Transverse colon (tissue), 4 donors: Measurements from ENCODE around the gene ZNRD2. TPM values are rescaled to one million over a fixed set of nuclear protein-coding genes. Genes with fewer than 3 reads are reported as not detected.

ENCODE experiments used
- DNase-seq: peaks from one replicate; pipeline ENCODE4 v3.0.0-alpha.2; 2019
- H3K27ac ChIP-seq, 4 donors: fragments of 200-600 bp; sonication (generic); 2 replicates each; pipeline ENCODE4 v1.5.1; 2016 to 2018; ENCODE audit warnings: inconsistent platforms in 4 of 4
- H3K27me3 ChIP-seq: fragments of 200-600 bp; sonication (generic); 2 replicates; pipeline ENCODE4 v1.5.1; 2017; ENCODE audit warnings: inconsistent platforms
- H3K36me3 ChIP-seq, 4 donors: fragments of 200-600 bp; sonication (generic); 2 replicates each; pipeline ENCODE4 v1.5.1; 2017 to 2019; ENCODE audit warnings: inconsistent platforms in 4 of 4
- H3K4me1 ChIP-seq, 4 donors: fragments of 200-600 bp; sonication (generic); 2 replicates each; pipeline ENCODE4 v1.5.1; 2017 to 2020; ENCODE audit warnings: inconsistent platforms in 4 of 4
- H3K4me3 ChIP-seq, 4 donors: fragments of 200-600 bp; sonication (generic); 1 replicate in 1 of 4; 2 replicates in 3 of 4; pipeline versions ENCODE4 v1.5.1 to v1.6.1; 2017 to 2019; ENCODE audit warnings: inconsistent platforms in 4 of 4
- H3K9me3 ChIP-seq, 2 donors: fragments of 200-600 bp; sonication (generic); 2 replicates each; pipeline ENCODE4 v1.5.1; 2017 to 2019; ENCODE audit warnings: inconsistent platforms in 2 of 2
- EP300 ChIP-seq: sonication (generic); formaldehyde crosslinking; IDR thresholded peaks from one replicate; pipeline ENCODE4 v1.6.1; 2017; ENCODE audit warnings: antibody characterized with exemption, low read depth
- POLR2A ChIP-seq: fragments of 450-650 bp; IDR thresholded peaks from one replicate; pipeline ENCODE4 v1.6.1; 2016; ENCODE audit warnings: antibody characterized with exemption, mild to moderate bottlenecking, moderate library complexity
- POLR2AphosphoS5 ChIP-seq, 3 donors: sonication (generic); formaldehyde crosslinking; IDR thresholded peaks; one replicate each; pipeline ENCODE4 v1.6.1; 2016; ENCODE audit warnings: antibody characterized with exemption in 3 of 3
- WGBS, 2 donors: methylation state at CpG; one replicate each; pipeline ENCODE4 v1.1.5; 2018; ENCODE audit warnings: low coverage in 1 of 2; 5-methylcytosine and 5-hydroxymethylcytosine counted together
- in situ Hi-C, 4 donors: fragments of 200-750 bp; cut with MboI; loops; one replicate each; pipeline versions ENCODE4 v1.15.0 to v1.15.1; 2017; ENCODE audit warnings: low sequenced_read_pairs in 3 of 4, low pct_ligation_motif_present in 1 of 4, low pct_unique_long_range_greater_than_20kb in 1 of 4
- intact Hi-C: fragments of 100-400 bp; cut with DNase I; formaldehyde crosslinking; loops from one replicate; pipeline ENCODE4 v1.15.1; 2023; ENCODE audit warnings: low total_unique reads
- total RNA-seq, 4 donors: library from RNA; depleted of rRNA; stranded (reverse); fragments of >200 nt; gene quantifications; one replicate each; pipeline ENCODE4 v1.1.0, GENCODE V29; 2016
- TF ChIP-seq, protein P1 (sequence below), 5 experiments: fragments of 200-600 bp in 3 of 5; fragments of 450-650 bp in 2 of 5; sonication (generic) in 3 of 5; IDR thresholded peaks; 1 replicate in 2 of 5; 2 replicates in 3 of 5; pipeline ENCODE4 v1.5.1; 2016 to 2017; ENCODE audit warnings: antibody characterized with exemption in 5 of 5, inconsistent platforms in 3 of 5, mild to moderate bottlenecking in 2 of 5, moderate library complexity in 1 of 5

Gene ZNRD2
- total RNA-seq, 4 donors from 2014 or later, result 6.4 to 38.4 (median 27.9) TPM

DNA sequence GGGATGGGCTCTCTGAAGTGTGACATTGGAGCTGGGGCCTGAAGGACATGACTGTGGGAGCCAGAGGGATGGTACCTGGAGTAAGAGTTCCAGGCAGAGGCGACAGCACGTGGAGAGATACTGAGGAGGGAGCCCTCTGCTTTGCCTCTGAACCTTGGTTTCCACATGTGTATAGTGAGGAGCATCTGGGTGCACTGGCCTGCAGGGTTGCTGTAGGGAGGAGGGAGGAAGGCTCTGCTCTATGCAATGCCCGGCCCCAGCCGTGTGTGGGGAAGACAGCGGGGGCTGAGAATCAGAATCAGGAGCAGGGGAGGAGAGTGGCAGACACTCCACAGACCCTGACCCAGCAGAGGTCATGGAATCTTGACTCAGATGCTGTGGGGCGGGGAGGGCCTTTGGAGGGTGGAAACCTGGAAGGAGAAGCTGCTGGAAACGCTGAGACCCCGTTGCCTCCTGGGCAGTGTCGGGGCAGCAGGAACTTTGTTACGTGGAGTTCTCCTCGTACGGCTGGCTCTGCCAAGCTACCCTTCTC is 41.4 kb upstream of the ZNRD2 start:
- DNase-seq, result no peak
- Histone ChIP-seq H3K36me3 (peaks cover 0 to 23% (median 11%) of the 10 kb centered on the region in 4 donors), H3K27me3 (no peaks in the 10 kb centered on the region), H3K4me1 (peaks cover 10 to 20% (median 20%) of the 10 kb centered on the region in 4 donors), H3K9me3 (no peaks in the 10 kb centered on the region), H3K27ac (no peak overlapping the region), H3K4me3 (no peak overlapping the region)
- intact Hi-C loops (no loop called here), in situ Hi-C loops (no loop called here)
- WGBS, 2 donors, result 71 to 89% methylated on average over 3 to 12 of the region's 12 CpGs
- no peak for TF ChIP-seq POLR2A
- TF ChIP-seq, protein P1, sequence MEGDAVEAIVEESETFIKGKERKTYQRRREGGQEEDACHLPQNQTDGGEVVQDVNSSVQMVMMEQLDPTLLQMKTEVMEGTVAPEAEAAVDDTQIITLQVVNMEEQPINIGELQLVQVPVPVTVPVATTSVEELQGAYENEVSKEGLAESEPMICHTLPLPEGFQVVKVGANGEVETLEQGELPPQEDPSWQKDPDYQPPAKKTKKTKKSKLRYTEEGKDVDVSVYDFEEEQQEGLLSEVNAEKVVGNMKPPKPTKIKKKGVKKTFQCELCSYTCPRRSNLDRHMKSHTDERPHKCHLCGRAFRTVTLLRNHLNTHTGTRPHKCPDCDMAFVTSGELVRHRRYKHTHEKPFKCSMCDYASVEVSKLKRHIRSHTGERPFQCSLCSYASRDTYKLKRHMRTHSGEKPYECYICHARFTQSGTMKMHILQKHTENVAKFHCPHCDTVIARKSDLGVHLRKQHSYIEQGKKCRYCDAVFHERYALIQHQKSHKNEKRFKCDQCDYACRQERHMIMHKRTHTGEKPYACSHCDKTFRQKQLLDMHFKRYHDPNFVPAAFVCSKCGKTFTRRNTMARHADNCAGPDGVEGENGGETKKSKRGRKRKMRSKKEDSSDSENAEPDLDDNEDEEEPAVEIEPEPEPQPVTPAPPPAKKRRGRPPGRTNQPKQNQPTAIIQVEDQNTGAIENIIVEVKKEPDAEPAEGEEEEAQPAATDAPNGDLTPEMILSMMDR (IDR thresholded peaks at IDR 0.05), result no peak
- TF ChIP-seq POLR2AphosphoS5 (IDR thresholded peaks at IDR 0.05), result no peak
- TF ChIP-seq EP300, result no peak

- Histone ChIP-seq H3K9me3 (no peaks in the 10 kb centered on the region), H3K27me3 (no peaks in the 10 kb centered on the region), H3K36me3 (peaks cover 0 to 23% (median 11%) of the 10 kb centered on the region in 4 donors), H3K27ac (no peak overlapping the region), H3K4me1 (peaks cover 6 to 15% (median 13%) of the 10 kb centered on the region in 4 donors), H3K4me3 (no peak overlapping the region)
- TF ChIP-seq, protein P1 (IDR thresholded peaks at IDR 0.05), result no peak
- TF ChIP-seq EP300, result no peak
- TF ChIP-seq POLR2A, result no peak
- no peak for TF ChIP-seq POLR2AphosphoS5 (IDR thresholded peaks at IDR 0.05)
- in situ Hi-C loops, result no loop called here
- WGBS, 2 donors, result 86% methylated on average over 10 of the region's 10 CpGs; no CpG with 5 or more reads in 1 of the 2 donors
- DNase-seq, result no peak
- intact Hi-C loops, result no loop called here
Observed at GRCh38 chr11:65529475-65530156, 40.7 kb upstream of the ZNRD2 start.

DNA sequence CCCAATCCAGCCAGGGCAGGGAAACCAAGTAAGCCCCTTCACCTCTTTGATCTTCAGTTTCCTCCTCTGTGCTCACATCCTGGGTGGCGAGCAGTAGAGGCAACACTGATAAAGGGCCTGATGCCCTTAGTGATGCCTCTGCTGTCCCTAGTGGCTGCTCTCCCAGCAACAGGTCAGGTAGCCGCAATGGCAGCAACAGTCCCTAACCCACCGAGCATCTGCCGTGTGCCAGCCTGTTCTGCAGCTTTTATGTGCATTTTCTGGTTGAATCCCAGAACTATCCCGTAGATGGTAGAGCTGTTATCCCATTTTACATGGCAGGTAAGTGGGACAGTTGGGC is 40.1 kb upstream of the ZNRD2 start:
- H3K9me3 ChIP-seq, result no peaks in the 10 kb centered on the region
- H3K27ac ChIP-seq, result no peak overlapping the region
- TF ChIP-seq POLR2AphosphoS5 (IDR thresholded peaks at IDR 0.05) (no peak), EP300 (no peak), POLR2A (no peak)
- TF ChIP-seq, protein P1 (IDR thresholded peaks at IDR 0.05), result no peak
- H3K27me3 ChIP-seq, result no peaks in the 10 kb centered on the region
- H3K4me3 ChIP-seq, result no peak overlapping the region
- peaks cover 0 to 23% (median 11%) of the 10 kb centered on the region in 4 donors for H3K36me3 ChIP-seq
- in situ Hi-C loops, result no loop called here
- H3K4me1 ChIP-seq, result peaks cover 6 to 15% (median 13%) of the 10 kb centered on the region in 4 donors
- DNase-seq, result no peak
- intact Hi-C loops, result no loop called here
- 81% methylated on average over 5 of the region's 5 CpGs; no CpG with 5 or more reads in 1 of the 2 donors for WGBS, 2 donors

DNA sequence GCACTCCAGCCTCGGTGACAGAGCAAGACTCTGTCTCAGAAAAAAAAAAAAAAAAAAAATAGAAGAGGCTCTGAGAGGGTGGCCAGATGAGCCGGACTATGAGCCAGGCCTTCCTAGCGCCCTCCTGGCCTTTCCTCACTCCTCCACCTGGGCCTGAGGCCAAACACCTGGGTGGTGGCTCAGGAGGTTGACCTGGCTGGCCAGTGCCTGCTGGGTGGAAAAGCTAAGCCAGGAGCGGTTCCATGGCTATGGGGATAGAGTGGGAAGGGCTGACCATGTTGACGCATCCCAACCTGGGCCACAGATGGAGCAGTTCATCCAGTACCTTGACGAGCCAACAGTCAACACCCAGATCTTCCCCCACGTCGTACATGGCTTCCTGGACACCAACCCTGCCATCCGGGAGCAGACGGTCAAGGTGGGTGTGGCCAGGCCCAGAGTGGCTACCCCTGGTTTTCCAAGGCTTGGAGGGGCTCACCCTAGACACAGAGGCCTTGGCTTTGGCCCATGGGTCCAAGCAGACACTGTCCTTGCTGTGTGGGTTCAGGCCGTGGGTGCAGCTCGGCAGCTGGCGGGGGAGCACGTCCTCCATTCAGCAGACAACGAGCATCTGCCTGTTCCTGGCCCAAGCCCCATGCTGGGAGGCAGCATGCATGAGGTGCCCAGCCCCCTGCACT is 37.8 kb upstream of the ZNRD2 start:
- TF ChIP-seq POLR2A, result no peak
- no peak for TF ChIP-seq EP300
- TF ChIP-seq, protein P1 (IDR thresholded peaks at IDR 0.05), result no peak
- TF ChIP-seq POLR2AphosphoS5 (IDR thresholded peaks at IDR 0.05), result no peak
- DNase-seq, result no peak
- Histone ChIP-seq H3K36me3 (peaks cover 0 to 23% (median 11%) of the 10 kb centered on the region in 4 donors), H3K27me3 (no peaks in the 10 kb centered on the region), H3K4me3 (no peak overlapping the region), H3K4me1 (no peaks in the 10 kb centered on the region), H3K27ac (no peak overlapping the region), H3K9me3 (no peaks in the 10 kb centered on the region)
- intact Hi-C loops (no loop called here), in situ Hi-C loops (no loop called here)
- WGBS, 2 donors, result 93% methylated on average over 14 of the region's 15 CpGs; no CpG with 5 or more reads in 1 of the 2 donors
